ENCODE results near the gene SSBP3. TPM values are rescaled to one million over a fixed set of nuclear protein-coding genes. Genes with fewer than 3 reads are reported as not detected.

Gene SSBP3
- total RNA-seq, 1 experiment from 2014 or later = 56.0 TPM

- Histone ChIP-seq H3K36me3 (no peaks in the 10 kb centered on the region; the same call in 1 of the 2 replicates), H3K9me3 (replicated peaks) (no peaks in the 10 kb centered on the region), H3K4me3 (no peak overlapping the region), H3K27ac (no peak overlapping the region), H3K4me1 (replicated peaks) (peaks cover 43% of the 10 kb centered on the region), H3K27me3 (replicated peaks) (no peaks in the 10 kb centered on the region)
- DNase-seq (ENCODE audit: low read depth in 1 of 2, low spot score in 2 of 2) = no peak
Observed at GRCh38 chr1:54296666-54297065, 109.5 kb downstream of the SSBP3 start.

GRCh38 chr1:54294887-54295286, 111.3 kb downstream of the SSBP3 start:
- no peak for DNase-seq (ENCODE audit: low read depth in 1 of 2, low spot score in 2 of 2)
- H3K36me3 ChIP-seq = no peaks in the 10 kb centered on the region; the same call in 1 of the 2 replicates
- H3K27ac ChIP-seq = 0 out of 2 replicates have a peak overlapping the region, but pooled peaks have one; percentile 11
- H3K9me3 ChIP-seq (replicated peaks) = no peaks in the 10 kb centered on the region
- peaks cover 43% of the 10 kb centered on the region for H3K4me1 ChIP-seq (replicated peaks)
- H3K4me3 ChIP-seq = no peak overlapping the region
- H3K27me3 ChIP-seq (replicated peaks) = no peaks in the 10 kb centered on the region

DNA sequence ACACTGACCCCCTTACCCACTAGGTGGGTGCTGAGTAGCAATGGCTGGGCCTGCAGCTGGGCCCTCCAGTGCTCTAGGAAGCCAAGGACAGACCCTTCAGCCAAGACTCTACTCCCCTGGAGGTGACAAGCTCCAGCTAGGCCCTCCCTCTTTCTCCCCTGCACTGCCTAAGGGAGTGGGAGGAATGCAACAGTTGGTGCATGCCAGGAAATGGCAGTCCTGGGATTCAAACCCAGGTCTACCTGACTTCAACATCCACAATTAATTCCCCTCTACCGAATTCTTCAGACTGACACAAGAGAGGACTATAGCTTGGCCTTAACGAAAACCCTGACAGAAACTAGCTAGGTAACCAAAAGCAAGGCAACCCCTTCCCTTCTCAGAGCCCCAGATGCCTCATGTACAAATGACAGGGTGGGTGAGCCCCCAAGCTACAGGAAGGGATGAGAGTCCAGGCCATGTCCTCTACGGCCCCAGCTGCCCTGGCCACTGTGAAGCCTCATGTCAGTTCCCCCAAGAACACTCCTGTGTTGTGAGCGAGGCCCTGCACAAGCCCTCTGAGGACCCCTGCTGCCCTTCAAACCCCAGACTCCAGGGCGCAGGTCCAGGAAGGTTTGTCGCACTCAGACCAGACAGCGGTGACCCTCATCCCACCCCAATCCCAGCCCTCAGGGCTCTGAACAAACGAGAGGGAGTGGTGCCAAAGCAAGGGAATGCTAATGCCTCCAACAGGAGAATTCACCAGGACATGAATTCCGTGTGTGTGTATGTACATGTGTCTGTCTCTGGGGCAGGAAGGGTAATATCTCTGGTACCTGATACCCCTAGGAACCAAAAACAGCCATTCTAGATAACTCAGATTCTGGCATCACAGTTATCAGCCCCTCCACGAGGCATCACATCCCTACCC, 113.9 kb downstream of the SSBP3 start:
- Histone ChIP-seq H3K4me1 (replicated peaks) (peaks cover 50% of the 10 kb centered on the region), H3K9me3 (replicated peaks) (no peaks in the 10 kb centered on the region), H3K27ac (no peak overlapping the region), H3K27me3 (replicated peaks) (no peaks in the 10 kb centered on the region), H3K4me3 (no peak overlapping the region), H3K36me3 (peaks cover 7% of the 10 kb centered on the region; the same call in 1 of the 2 replicates)
- DNase-seq (ENCODE audit: low read depth in 1 of 2, low spot score in 2 of 2) = no peak

- Histone ChIP-seq H3K27ac (no peak overlapping the region), H3K4me3 (no peak overlapping the region), H3K36me3 (peaks cover 7% of the 10 kb centered on the region; the same call in 1 of the 2 replicates), H3K27me3 (replicated peaks) (no peaks in the 10 kb centered on the region), H3K4me1 (replicated peaks) (peaks cover 50% of the 10 kb centered on the region), H3K9me3 (replicated peaks) (no peaks in the 10 kb centered on the region)
- no peak for DNase-seq (ENCODE audit: low read depth in 1 of 2, low spot score in 2 of 2)
Observed at GRCh38 chr1:54291276-54292001, 114.8 kb downstream of the SSBP3 start.

GRCh38 chr1:54290506-54291184, 115.5 kb downstream of the SSBP3 start:
- Histone ChIP-seq H3K4me1 (replicated peaks) (peaks cover 45% of the 10 kb centered on the region), H3K4me3 (no peak overlapping the region), H3K27me3 (replicated peaks) (no peaks in the 10 kb centered on the region), H3K36me3 (peaks cover 7% of the 10 kb centered on the region; the same call in 1 of the 2 replicates), H3K27ac (no peak overlapping the region), H3K9me3 (replicated peaks) (no peaks in the 10 kb centered on the region)
- no peak for DNase-seq (ENCODE audit: low read depth in 1 of 2, low spot score in 2 of 2)

- Histone ChIP-seq H3K4me1 (replicated peaks) (peaks cover 36% of the 10 kb centered on the region), H3K27ac (no peak overlapping the region), H3K36me3 (peaks cover 7% of the 10 kb centered on the region; the same call in 1 of the 2 replicates), H3K4me3 (no peak overlapping the region), H3K27me3 (replicated peaks) (no peaks in the 10 kb centered on the region), H3K9me3 (replicated peaks) (no peaks in the 10 kb centered on the region)
- DNase-seq (ENCODE audit: low read depth in 1 of 2, low spot score in 2 of 2) = no peak
Observed at GRCh38 chr1:54289712-54290233, 116.4 kb downstream of the SSBP3 start.

DNA sequence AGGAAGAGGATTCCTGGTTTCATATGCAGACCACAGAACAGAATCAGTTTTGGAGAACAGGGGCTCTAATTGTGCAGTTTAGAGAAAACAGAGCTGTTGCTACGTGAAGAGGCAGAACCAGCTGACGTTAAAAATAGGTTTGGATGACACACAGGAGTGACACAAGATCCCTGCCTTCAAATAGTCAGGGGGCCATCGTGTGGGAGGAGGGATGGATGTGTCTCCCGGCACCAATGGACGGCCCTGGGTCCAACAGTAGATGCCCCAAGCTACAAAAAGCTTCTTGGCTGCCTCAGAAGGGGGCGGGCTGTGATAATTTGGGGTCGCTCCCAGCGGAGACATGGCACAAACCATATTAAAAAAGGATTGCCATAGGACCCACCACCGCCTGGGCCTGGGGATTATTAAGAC, 118.4 kb downstream of the SSBP3 start:
- no peak overlapping the region for H3K4me3 ChIP-seq
- no peak for DNase-seq (ENCODE audit: low read depth in 1 of 2, low spot score in 2 of 2)
- H3K27me3 ChIP-seq (replicated peaks) = no peaks in the 10 kb centered on the region
- peaks cover 29% of the 10 kb centered on the region for H3K4me1 ChIP-seq (replicated peaks)
- peak overlapping the region; percentile 46 for H3K27ac ChIP-seq
- no peaks in the 10 kb centered on the region for H3K9me3 ChIP-seq (replicated peaks)
- peaks cover 7% of the 10 kb centered on the region; the same call in 1 of the 2 replicates for H3K36me3 ChIP-seq

DNA sequence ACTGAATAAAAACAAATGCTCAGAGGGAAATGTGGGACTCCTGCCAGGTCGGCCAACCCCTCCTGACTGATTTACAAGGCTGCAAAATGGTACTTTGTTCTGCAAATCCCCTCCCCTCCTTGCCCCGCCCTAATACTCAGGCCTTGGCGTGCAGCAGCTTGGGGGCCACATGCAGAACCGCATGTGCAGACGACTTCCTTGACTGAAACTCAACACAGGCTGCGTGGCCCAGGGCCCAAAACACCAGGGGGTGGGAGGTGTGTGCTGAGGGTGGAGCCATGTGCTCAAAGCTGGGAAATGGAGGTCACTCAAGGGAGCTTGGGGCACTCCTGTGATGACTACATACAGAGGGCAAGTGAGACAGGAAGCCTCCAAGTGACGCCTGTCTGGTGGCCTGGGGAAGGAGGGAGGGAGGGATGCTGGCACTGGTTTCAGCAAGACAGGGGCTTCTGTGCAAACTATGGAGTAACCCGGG, 119.0 kb downstream of the SSBP3 start:
- peak; percentile 74 to 77 for DNase-seq (ENCODE audit: low read depth in 1 of 2, low spot score in 2 of 2)
- no peaks in the 10 kb centered on the region for H3K27me3 ChIP-seq (replicated peaks)

DNA sequence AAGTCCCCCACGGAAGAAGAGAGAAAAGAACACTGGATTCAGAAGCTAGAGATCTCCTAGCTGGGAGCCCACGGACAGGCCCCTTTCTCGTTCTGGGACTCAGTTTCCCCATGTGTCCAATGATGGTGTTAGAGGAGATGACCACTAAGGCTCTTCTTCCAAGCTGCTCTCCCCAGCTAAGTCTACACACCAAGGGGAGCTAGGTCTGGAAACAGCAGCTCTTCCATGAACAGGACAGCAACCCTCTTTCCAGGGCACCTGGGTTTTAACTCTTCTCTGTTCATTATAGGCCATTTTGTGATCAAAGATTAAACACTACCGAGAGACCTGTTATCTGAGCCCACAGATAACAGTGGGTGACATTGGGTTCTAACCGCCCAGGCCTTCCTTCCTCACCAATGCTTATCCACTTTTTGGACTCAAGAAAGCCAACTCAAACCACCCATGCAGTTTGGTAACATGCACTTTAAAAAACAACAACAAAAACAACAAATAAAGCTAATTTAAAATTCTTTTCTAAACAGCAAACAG, 120.3 kb downstream of the SSBP3 start:
- Histone ChIP-seq H3K9me3 (replicated peaks) (no peaks in the 10 kb centered on the region), H3K36me3 (peaks cover 7% of the 10 kb centered on the region; the same call in 1 of the 2 replicates), H3K4me3 (no peak overlapping the region), H3K27ac (no peak overlapping the region), H3K4me1 (replicated peaks) (peaks cover 42% of the 10 kb centered on the region), H3K27me3 (replicated peaks) (no peaks in the 10 kb centered on the region)
- DNase-seq (ENCODE audit: low read depth in 1 of 2, low spot score in 2 of 2) = no peak

More for the DNA sequence above, 119.0 kb downstream of the SSBP3 start:
- Histone ChIP-seq H3K4me3 (no peak overlapping the region), H3K9me3 (replicated peaks) (no peaks in the 10 kb centered on the region), H3K27ac (peak overlapping the region; percentile 46), H3K36me3 (peaks cover 7% of the 10 kb centered on the region; the same call in 1 of the 2 replicates), H3K4me1 (replicated peaks) (peaks cover 32% of the 10 kb centered on the region)

GRCh38 chr1:54284781-54285529, 121.2 kb downstream of the SSBP3 start:
- Histone ChIP-seq H3K9me3 (replicated peaks) (no peaks in the 10 kb centered on the region), H3K4me3 (no peak overlapping the region)

DNA sequence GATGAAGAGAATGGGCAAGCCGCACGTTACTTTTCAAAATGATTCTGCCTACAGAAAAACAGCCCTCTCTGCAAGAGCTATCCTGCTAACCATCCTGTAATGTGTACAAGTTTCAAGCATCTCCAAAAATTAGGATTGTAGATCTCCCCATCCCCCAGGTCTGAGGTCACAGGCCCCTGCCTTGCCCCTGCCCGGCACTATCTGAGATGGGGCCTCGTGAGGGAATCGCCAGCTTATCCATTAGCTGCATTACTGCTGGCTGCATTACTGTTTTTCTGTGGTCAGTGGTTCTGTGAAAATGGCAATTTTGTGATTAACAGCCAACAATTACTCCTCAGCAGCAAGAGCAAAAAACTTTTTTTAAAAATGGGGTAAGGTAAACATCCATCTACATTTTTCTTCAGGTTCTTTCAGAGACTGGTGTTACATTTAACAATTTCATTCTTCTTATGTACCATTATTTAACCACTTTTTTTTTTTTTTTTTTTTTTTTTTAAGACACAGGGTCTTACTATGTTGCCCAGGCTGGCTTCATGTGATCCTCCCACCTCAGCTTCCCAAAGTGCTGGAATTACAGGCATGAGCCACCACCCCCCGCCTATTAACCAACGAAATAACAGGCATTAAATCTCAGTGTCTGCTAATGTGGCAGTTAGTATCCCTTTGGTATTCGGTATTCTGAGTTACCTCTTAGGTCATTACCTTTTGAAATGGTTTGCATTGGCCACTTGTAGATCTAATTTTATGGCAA, 122.4 kb downstream of the SSBP3 start:
- Histone ChIP-seq H3K9me3 (replicated peaks) (no peaks in the 10 kb centered on the region), H3K4me3 (no peak overlapping the region), H3K27me3 (replicated peaks) (no peaks in the 10 kb centered on the region), H3K27ac (no peak overlapping the region), H3K36me3 (peaks cover 19% of the 10 kb centered on the region), H3K4me1 (replicated peaks) (peaks cover 54% of the 10 kb centered on the region)
- no peak for DNase-seq (ENCODE audit: low read depth in 1 of 2, low spot score in 2 of 2)

More at GRCh38 chr1:54284781-54285529, 121.2 kb downstream of the SSBP3 start:
- Histone ChIP-seq H3K27ac (no peak overlapping the region), H3K36me3 (peaks cover 12% of the 10 kb centered on the region), H3K27me3 (replicated peaks) (no peaks in the 10 kb centered on the region), H3K4me1 (replicated peaks) (peaks cover 50% of the 10 kb centered on the region)
- DNase-seq (ENCODE audit: low read depth in 1 of 2, low spot score in 2 of 2) = no peak
